SJCRH30 (cell line): ENCODE data around the gene AIM2. TPM values are rescaled to one million over a fixed set of nuclear protein-coding genes. Genes with fewer than 3 reads are reported as not detected.

Experiments
- DNase-seq, 2 experiments: peaks; one replicate each; pipeline ENCODE4 v3.0.0-alpha.2; 2015 to 2020
- H3K27ac ChIP-seq: fragments of 250-450 bp; sonication (Bioruptor Pico); 2 replicates; pipeline ENCODE4 v1.5.1; 2020; ENCODE audit warnings: mild to moderate bottlenecking, moderate library complexity
- H3K27me3 ChIP-seq: fragments of 250-450 bp; sonication (Bioruptor Pico); 2 replicates; pipeline ENCODE4 v1.5.1; 2020; ENCODE audit warnings: mild to moderate bottlenecking, moderate library complexity
- H3K36me3 ChIP-seq: fragments of 250-450 bp; sonication (Bioruptor Pico); 2 replicates; pipeline ENCODE4 v1.5.1; 2020; ENCODE audit warnings: mild to moderate bottlenecking, moderate library complexity
- H3K4me1 ChIP-seq: fragments of 250-450 bp; sonication (Bioruptor Pico); 2 replicates; pipeline ENCODE4 v1.5.1; 2020; ENCODE audit warnings: mild to moderate bottlenecking, moderate library complexity
- H3K4me3 ChIP-seq: fragments of 250-450 bp; sonication (Bioruptor Pico); 2 replicates; pipeline ENCODE4 v1.5.1; 2020; ENCODE audit warnings: mild to moderate bottlenecking, moderate library complexity
- H3K9me3 ChIP-seq: fragments of 250-450 bp; sonication (Bioruptor Pico); replicated peaks from 2 replicates; pipeline ENCODE4 v1.5.1; 2020; ENCODE audit warnings: mild to moderate bottlenecking, moderate library complexity
- total RNA-seq: library from RNA; depleted of rRNA; stranded (reverse); fragments of >200 nt; shearing (Covaris generic); gene quantifications from 2 replicates; pipeline ENCODE4 v1.2.3, GENCODE V29; 2014; rRNA removed

The AIM2 gene
- total RNA-seq, 1 experiment from 2014 or later = not detected

DNA sequence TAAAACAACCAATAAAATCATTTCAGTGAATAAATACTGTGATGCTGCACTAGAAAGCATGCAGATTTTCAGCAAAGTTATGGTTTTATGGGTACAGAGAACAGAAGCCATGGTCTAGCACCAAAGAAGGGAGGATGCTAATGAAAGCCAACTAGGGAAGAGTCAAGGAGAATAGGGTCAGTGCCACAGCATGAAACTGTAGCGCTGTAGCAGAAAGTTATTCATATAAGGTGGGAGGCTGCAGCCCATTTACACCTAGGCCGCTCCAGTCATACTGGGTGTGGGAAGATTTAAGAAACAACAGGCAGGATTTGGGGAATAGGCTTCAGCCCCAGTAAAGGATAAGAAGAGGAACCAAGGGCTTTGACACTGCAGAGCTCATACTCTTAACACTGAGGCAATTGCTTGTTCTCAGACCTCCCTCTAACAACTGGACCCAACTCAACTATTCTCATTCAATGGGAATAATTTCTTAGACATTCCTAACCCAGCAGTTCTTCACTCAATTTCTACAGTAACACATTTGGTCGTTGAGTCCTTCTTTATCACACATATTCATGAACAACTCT lies 62.5 kb downstream of the AIM2 start:
- peaks cover 13% of the 10 kb centered on the region for H3K4me1 ChIP-seq
- no peak for DNase-seq
- peaks cover 19% of the 10 kb centered on the region for H3K36me3 ChIP-seq

DNA sequence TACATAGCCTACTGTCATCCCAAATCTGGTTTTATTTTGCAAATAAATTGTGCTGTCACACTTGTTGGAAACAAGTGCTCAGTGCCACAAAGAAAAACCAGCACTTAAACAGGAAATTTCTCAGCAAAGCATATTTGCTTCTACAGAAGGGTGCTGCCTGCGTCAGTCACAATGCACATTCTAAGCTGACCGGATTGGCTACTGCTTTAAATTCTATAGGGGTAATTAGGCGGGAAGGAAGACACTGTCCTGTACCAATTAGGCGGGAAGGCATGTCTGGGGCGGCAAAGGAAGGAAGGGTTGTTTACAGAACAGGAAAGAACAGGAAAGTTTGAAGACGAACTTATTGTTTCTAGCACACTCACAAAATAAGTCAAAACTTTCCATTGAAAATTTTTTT lies 64.1 kb downstream of the AIM2 start:
- Histone ChIP-seq H3K4me3 (no peak overlapping the region), H3K27ac (no peak overlapping the region), H3K4me1 (peaks cover 19% of the 10 kb centered on the region), H3K27me3 (no peaks in the 10 kb centered on the region), H3K9me3 (no peaks in the 10 kb centered on the region), H3K36me3 (peaks cover 8% of the 10 kb centered on the region; the same call in 1 of the 2 replicates)
- no peak for DNase-seq

More for the DNA sequence above, 62.5 kb downstream of the AIM2 start:
- Histone ChIP-seq H3K4me3 (no peak overlapping the region), H3K9me3 (no peaks in the 10 kb centered on the region), H3K27me3 (no peaks in the 10 kb centered on the region), H3K27ac (no peak overlapping the region)

Other genes with a start within 250 kb of the AIM2 start
- not detected in 2 replicates for gene MNDA, start 245.4 kb downstream of the AIM2 start, total RNA-seq
- gene PYHIN1, start 145.2 kb downstream of the AIM2 start, total RNA-seq = not detected in 2 replicates
- 55.5 and 63.8 TPM in 2 replicates for gene IFI16, start 66.9 kb downstream of the AIM2 start, total RNA-seq
- not detected in 2 replicates for gene CADM3, start 94.8 kb upstream of the AIM2 start, total RNA-seq
- gene ACKR1, start 128.1 kb upstream of the AIM2 start, total RNA-seq = not detected in 2 replicates
- gene FCER1A, start 225.6 kb upstream of the AIM2 start, total RNA-seq = not detected in 2 replicates